GM10847 (cell line): Measurements from ENCODE around the gene GPC1.

Experiments
- POLR2A ChIP-seq: IDR thresholded peaks from 2 replicates; pipeline ENCODE4 v1.6.1; 2011; ENCODE audit not compliant: insufficient read length; ENCODE audit errors: extremely low read depth

Gene GPC1

GRCh38 chr2:240451108-240451611 lies 15.7 kb downstream of the GPC1 start:
- TF ChIP-seq POLR2A = no peak

- no peak for TF ChIP-seq POLR2A
Observed at GRCh38 chr2:240451791-240452461, 16.5 kb downstream of the GPC1 start.

- TF ChIP-seq POLR2A = no peak
Observed at GRCh38 chr2:240452462-240453256, 17.2 kb downstream of the GPC1 start.

GRCh38 chr2:240453461-240454105 lies 18.1 kb downstream of the GPC1 start:
- no peak for TF ChIP-seq POLR2A

- TF ChIP-seq POLR2A = no peak
Observed at GRCh38 chr2:240454106-240454901, 18.8 kb downstream of the GPC1 start.

GRCh38 chr2:240455272-240455646 lies 19.8 kb downstream of the GPC1 start:
- TF ChIP-seq POLR2A = no peak

GRCh38 chr2:240455647-240456446 lies 20.4 kb downstream of the GPC1 start:
- no peak for TF ChIP-seq POLR2A

GRCh38 chr2:240456447-240457222 lies 21.2 kb downstream of the GPC1 start:
- TF ChIP-seq POLR2A = no peak

GRCh38 chr2:240457223-240458043 lies 22.0 kb downstream of the GPC1 start:
- no peak for TF ChIP-seq POLR2A

GRCh38 chr2:240458044-240458899 lies 22.8 kb downstream of the GPC1 start:
- no peak for TF ChIP-seq POLR2A

- TF ChIP-seq POLR2A = no peak
Observed at GRCh38 chr2:240458900-240459391, 23.5 kb downstream of the GPC1 start.
